GM13977 (cell line): ENCODE data around the gene BRME1.

Experiments used
- DNase-seq: peaks from one replicate; pipeline ENCODE4 v3.0.0; 2012; ENCODE audit warnings: low spot score
- CTCF ChIP-seq: IDR thresholded peaks from 2 replicates; pipeline ENCODE4 v1.5.1; 2012; ENCODE audit warnings: mild to moderate bottlenecking, control low read depth; ENCODE audit not compliant: insufficient read depth; ENCODE audit errors: extremely low read depth, missing control alignments
- in situ Hi-C: fragments of 300-500 bp; cut with MboI; formaldehyde crosslinking; loops from one replicate; pipeline ENCODE4 v1.12.0; 2022; ENCODE audit warnings: low sequenced_read_pairs, low pct_unique_long_range_greater_than_20kb, mixed read lengths, inconsistent platforms; ENCODE audit not compliant: unreplicated experiment

The BRME1 gene

GRCh38 chr19:13946414-13946813 is 40.5 kb upstream of the BRME1 start:
- in situ Hi-C loops, result no loop called here
- DNase-seq, result no peak
- TF ChIP-seq CTCF, result no peak

GRCh38 chr19:13942023-13942684 is 36.2 kb upstream of the BRME1 start:
- DNase-seq, result no peak
- in situ Hi-C loops, result no loop called here
- TF ChIP-seq CTCF, result no peak

GRCh38 chr19:13938301-13939064 is 32.6 kb upstream of the BRME1 start, which contains the start of gene PODNL1:
TSS of gene PODNL1 (minus strand) at chr19:13938417. CDS start at chr19:13938181, 236 bp downstream.
- no peak for TF ChIP-seq CTCF
- DNase-seq, result no peak
- in situ Hi-C loops, result no loop called here

GRCh38 chr19:13937479-13938300 is 31.8 kb upstream of the BRME1 start:
- in situ Hi-C loops, result no loop called here

GRCh38 chr19:13935765-13936510 is 30.0 kb upstream of the BRME1 start:
- no peak for TF ChIP-seq CTCF
- no peak for DNase-seq
- in situ Hi-C loops, result no loop called here

More at GRCh38 chr19:13937479-13938300, 31.8 kb upstream of the BRME1 start:
- DNase-seq, result no peak
- TF ChIP-seq CTCF, result no peak

- in situ Hi-C loops, result no loop called here
- no peak for TF ChIP-seq CTCF
- no peak for DNase-seq
Measured at GRCh38 chr19:13934785-13935109, 28.8 kb upstream of the BRME1 start.
